HEK293 (cell line): ENCODE measurements around the gene ACTR3.
A peak's percentile ranks its signal among the peaks of the same experiment; 100 is the strongest.

ENCODE experiments used
- CTCF ChIA-PET: fragments of 350-600 bp; formaldehyde crosslinking; extraction: SDS; loops from one replicate; lab custom pipeline; 2021; ENCODE audit warnings: antibody characterized with exemption; lab: Yijun Ruan, JAX
- POLR2A ChIA-PET: fragments of 300-600 bp; formaldehyde crosslinking; extraction: SDS; loops from one replicate; lab custom pipeline; 2020; ENCODE audit warnings: antibody characterized with exemption, inconsistent platforms; lab: Yijun Ruan, JAX
- H3K27ac ChIP-seq: fragments of 200-500 bp; sonication (Bioruptor generic); 2 replicates; pipeline ENCODE4 v1.5.1; 2014; ENCODE audit warnings: low read depth, low read length, control low read depth, inconsistent platforms; ENCODE audit errors: extremely low read depth
- H3K36me3 ChIP-seq, 2 experiments: fragments of 200-500 bp in 1 of 2; sonication (Bioruptor generic) in 1 of 2; 1 replicate in 1 of 2; 2 replicates in 1 of 2; pipeline ENCODE4 v1.5.1; 2014 to 2017; ENCODE audit warnings: inconsistent platforms in 2 of 2, low read length in 2 of 2; ENCODE audit not compliant: control insufficient read depth in 2 of 2, insufficient read depth in 1 of 2
- H3K4me1 ChIP-seq: fragments of 200-500 bp; sonication (Bioruptor generic); 2 replicates; pipeline ENCODE4 v1.5.1; 2014; ENCODE audit warnings: mild to moderate bottlenecking, low read length, inconsistent platforms; ENCODE audit not compliant: control insufficient read depth, insufficient read depth
- H3K4me3 ChIP-seq: 2 replicates; pipeline ENCODE4 v1.5.1; 2011; ENCODE audit warnings: low read depth, mild to moderate bottlenecking, control low read depth, low read length, moderate library complexity
- H3K9me3 ChIP-seq: fragments of 200-500 bp; sonication (Bioruptor generic); 2 replicates; pipeline ENCODE4 v1.5.1; 2014; ENCODE audit warnings: low read depth, low read length, inconsistent platforms; ENCODE audit not compliant: control insufficient read depth, insufficient read depth
- BCL6B ChIP-seq: fragments of 450-650 bp; formaldehyde crosslinking; IDR thresholded peaks from 2 replicates; pipeline ENCODE4 v1.5.1; 2017; ENCODE audit warnings: missing biosample characterization, missing genetic modification characterization
- GLI4 ChIP-seq: fragments of 450-650 bp; formaldehyde crosslinking; IDR thresholded peaks from 2 replicates; pipeline ENCODE4 v1.5.1; 2016; ENCODE audit warnings: missing biosample characterization, missing genetic modification characterization
- HOXC10 ChIP-seq: sonication (generic); formaldehyde crosslinking; IDR thresholded peaks from 2 replicates; pipeline ENCODE4 v1.8.1; 2023; ENCODE audit warnings: mild to moderate bottlenecking, missing genetic modification reagents
- KLF9 ChIP-seq: fragments of 450-650 bp; formaldehyde crosslinking; IDR thresholded peaks from 2 replicates; pipeline ENCODE4 v1.5.1; 2016; ENCODE audit warnings: missing biosample characterization, missing genetic modification characterization, low read depth
- PBX3 ChIP-seq: sonication (generic); formaldehyde crosslinking; IDR thresholded peaks from 2 replicates; pipeline ENCODE4 v1.8.1; 2022; ENCODE audit warnings: mild to moderate bottlenecking, moderate library complexity, missing genetic modification reagents
- PRDM6 ChIP-seq: fragments of 450-650 bp; formaldehyde crosslinking; IDR thresholded peaks from 2 replicates; pipeline ENCODE4 v1.5.1; 2017; ENCODE audit warnings: missing biosample characterization, missing genetic modification characterization
- ZBTB10 ChIP-seq: fragments of 450-650 bp; formaldehyde crosslinking; IDR thresholded peaks from 2 replicates; pipeline ENCODE4 v1.5.1; 2016; ENCODE audit warnings: missing biosample characterization, missing genetic modification characterization
- ZBTB11 ChIP-seq: fragments of 450-650 bp; formaldehyde crosslinking; conservative IDR thresholded peaks from 2 replicates; pipeline ENCODE4 v1.5.1; 2016; ENCODE audit warnings: low read depth, missing biosample characterization, missing genetic modification characterization
- ZBTB17 ChIP-seq: fragments of 450-650 bp; formaldehyde crosslinking; IDR thresholded peaks from 2 replicates; pipeline ENCODE4 v1.5.1; 2016; ENCODE audit warnings: missing biosample characterization, missing genetic modification characterization
- ZIC2 ChIP-seq: fragments of 450-650 bp; formaldehyde crosslinking; IDR thresholded peaks from 2 replicates; pipeline ENCODE4 v1.5.1; 2016; ENCODE audit warnings: missing biosample characterization, missing genetic modification characterization
- ZNF114 ChIP-seq: fragments of 450-650 bp; formaldehyde crosslinking; IDR thresholded peaks from 2 replicates; pipeline ENCODE4 v1.5.0; 2017; ENCODE audit warnings: missing biosample characterization, missing genetic modification characterization
- ZNF133 ChIP-seq: fragments of 450-650 bp; formaldehyde crosslinking; IDR thresholded peaks from 2 replicates; pipeline ENCODE4 v1.5.1; 2016; ENCODE audit warnings: missing biosample characterization, missing genetic modification characterization
- ZNF555 ChIP-seq: fragments of 450-650 bp; formaldehyde crosslinking; conservative IDR thresholded peaks from 2 replicates; pipeline ENCODE4 v1.5.1; 2017; ENCODE audit warnings: missing biosample characterization, mild to moderate bottlenecking, missing genetic modification characterization, inconsistent platforms
- ZNF561 ChIP-seq: fragments of 450-650 bp; IDR thresholded peaks from 2 replicates; pipeline ENCODE4 v1.5.1; 2018; ENCODE audit warnings: missing biosample characterization, missing genetic modification characterization, borderline replicate concordance
- ZNF596 ChIP-seq: fragments of 450-650 bp; IDR thresholded peaks from 2 replicates; pipeline ENCODE4 v1.5.0; 2018; ENCODE audit warnings: missing biosample characterization, mild to moderate bottlenecking, missing genetic modification characterization, moderate library complexity
- ZNF658 ChIP-seq: fragments of 450-650 bp; formaldehyde crosslinking; IDR thresholded peaks from 2 replicates; pipeline ENCODE4; 2016; ENCODE audit warnings: missing biosample characterization, missing genetic modification characterization
- ZNF664 ChIP-seq: fragments of 450-650 bp; formaldehyde crosslinking; IDR thresholded peaks from 2 replicates; pipeline ENCODE4 v1.5.1; 2016; ENCODE audit warnings: missing biosample characterization, missing genetic modification characterization
- ZNF776 ChIP-seq: fragments of 450-650 bp; formaldehyde crosslinking; IDR thresholded peaks from 2 replicates; pipeline ENCODE4 v1.5.0; 2017; ENCODE audit warnings: missing biosample characterization, missing genetic modification characterization, borderline replicate concordance
- ZNF792 ChIP-seq: fragments of 450-650 bp; formaldehyde crosslinking; IDR thresholded peaks from 2 replicates; pipeline ENCODE4 v1.5.1; 2016; ENCODE audit warnings: missing biosample characterization, missing genetic modification characterization
- ZNF843 ChIP-seq: fragments of 450-650 bp; formaldehyde crosslinking; IDR thresholded peaks from 2 replicates; pipeline ENCODE4 v1.5.1; 2016; ENCODE audit warnings: missing biosample characterization, missing genetic modification characterization
- ZXDB ChIP-seq: fragments of 450-650 bp; formaldehyde crosslinking; IDR thresholded peaks from 2 replicates; pipeline ENCODE4 v1.5.1; 2016; ENCODE audit warnings: missing biosample characterization, missing genetic modification characterization

ACTR3 gene

GRCh38 chr2:113985554-113986397 lies 95.9 kb downstream of the ACTR3 start:
- Histone ChIP-seq H3K4me3 (no peak overlapping the region), H3K4me1 (no peaks in the 10 kb centered on the region), H3K9me3 (no peaks in the 10 kb centered on the region), H3K36me3 (no peaks in the 10 kb centered on the region), H3K27ac (no peak overlapping the region)
- no peak for TF ChIP-seq BCL6B (tag by site-specific recombination)
- peak; percentile 51; the same call in 1 of the 2 replicates for TF ChIP-seq ZBTB17 (tag by site-specific recombination)
- TF ChIP-seq PBX3: no peak
- CTCF ChIA-PET: no interaction called here
- POLR2A ChIA-PET: interaction anchor here (0.6 kb wide), 1 partner anchor 30 kb away, joined by 4 read pairs; no protein-coding TSS in a partner anchor

GRCh38 chr2:113986762-113987290 lies 96.9 kb downstream of the ACTR3 start:
- TF ChIP-seq HOXC10 (CRISPR knock-in tag) (no peak), ZBTB11 (tag by site-specific recombination) (no peak), ZNF114 (tag by site-specific recombination) (no peak), GLI4 (tag by site-specific recombination) (no peak), ZNF664 (tag by site-specific recombination) (no peak), ZNF658 (tag by site-specific recombination) (no peak), KLF9 (no peak), ZNF133 (tag by site-specific recombination) (no peak), ZBTB10 (no peak), ZIC2 (no peak), ZNF555 (tag by site-specific recombination) (no peak), PRDM6 (tag by site-specific recombination) (no peak), ZNF792 (tag by site-specific recombination) (no peak), ZNF596 (no peak), ZNF776 (tag by site-specific recombination) (no peak), ZNF561 (tag by site-specific recombination) (no peak), ZXDB (tag by site-specific recombination) (no peak), ZNF843 (tag by site-specific recombination) (no peak), PBX3 (no peak)
- TF ChIP-seq, all 188 proteins: peak for 0
- H3K4me3 ChIP-seq: no peak overlapping the region
- no peaks in the 10 kb centered on the region for H3K36me3 ChIP-seq
- CTCF ChIA-PET: no interaction called here
- no peak overlapping the region for H3K27ac ChIP-seq
- H3K4me1 ChIP-seq: no peaks in the 10 kb centered on the region
- no peaks in the 10 kb centered on the region for H3K9me3 ChIP-seq
- POLR2A ChIA-PET: interaction anchor here (0.6 kb wide), 1 partner anchor 29 kb away, joined by 4 read pairs; no protein-coding TSS in a partner anchor
